HG03342 (cell line): ENCODE measurements around the gene ITGB5.
"Not testable (repeated sequence)": the region's sequence is repeated elsewhere in the genome, so short reads cannot be mapped to it uniquely, and the experiment has no call there.

ENCODE experiments used
- ATAC-seq: cut with Tn5 transposase; IDR thresholded peaks from one replicate; pipeline ENCODE4 v1.9.1; 2021; ENCODE audit warnings: mild to moderate bottlenecking, moderate library complexity; ENCODE audit not compliant: unreplicated experiment

Gene ITGB5

GRCh38 chr3:124791639-124792151 lies 95.5 kb downstream of the ITGB5 start:
- ATAC-seq: no peak

GRCh38 chr3:124791142-124791541 lies 96.0 kb downstream of the ITGB5 start:
- ATAC-seq: no peak

GRCh38 chr3:124789103-124789502 lies 98.1 kb downstream of the ITGB5 start:
- ATAC-seq: not testable (repeated sequence)

GRCh38 chr3:124788254-124788745 lies 98.9 kb downstream of the ITGB5 start:
- ATAC-seq: no peak

GRCh38 chr3:124787476-124788195 lies 99.5 kb downstream of the ITGB5 start:
- no peak for ATAC-seq

GRCh38 chr3:124786511-124787241 lies 100.5 kb downstream of the ITGB5 start:
- no peak for ATAC-seq

- no peak for ATAC-seq
These were observed 101.2 kb downstream of the ITGB5 start for GRCh38 chr3:124785973-124786372.

GRCh38 chr3:124784686-124785382 lies 102.3 kb downstream of the ITGB5 start:
- ATAC-seq: no peak

GRCh38 chr3:124783696-124784095 lies 103.5 kb downstream of the ITGB5 start:
- ATAC-seq: no peak

- not testable (repeated sequence) for ATAC-seq
These were observed 104.8 kb downstream of the ITGB5 start for GRCh38 chr3:124782377-124782712.

- no peak for ATAC-seq
These were observed 105.4 kb downstream of the ITGB5 start for GRCh38 chr3:124781476-124782376.

GRCh38 chr3:124780761-124781475 lies 106.2 kb downstream of the ITGB5 start:
- no peak for ATAC-seq

GRCh38 chr3:124780356-124780755 lies 106.8 kb downstream of the ITGB5 start:
- no peak for ATAC-seq

GRCh38 chr3:124779751-124780191 lies 107.4 kb downstream of the ITGB5 start:
- no peak for ATAC-seq

- ATAC-seq: no peak
These were observed 108.0 kb downstream of the ITGB5 start for GRCh38 chr3:124779116-124779515.

GRCh38 chr3:124777762-124778470 lies 109.2 kb downstream of the ITGB5 start:
- ATAC-seq: no peak

- ATAC-seq: no peak
These were observed 110.3 kb downstream of the ITGB5 start for GRCh38 chr3:124776856-124777255.

- no peak for ATAC-seq
These were observed 111.3 kb downstream of the ITGB5 start for GRCh38 chr3:124775877-124776276.

GRCh38 chr3:124774841-124775402 lies 112.2 kb downstream of the ITGB5 start:
- ATAC-seq: no peak
